Calu3 (cell line): ENCODE measurements around the gene SMPX. TPM values are rescaled to one million over a fixed set of nuclear protein-coding genes. Genes with fewer than 3 reads are reported as not detected.

Experiments used
- BruUV-seq: library from RNA; stranded (reverse); fragments of 400-500 nt; replicated peaks from 2 replicates; lab custom pipeline; 2021; lab: Mats Ljungman, UMichigan
- CTCF ChIA-PET: fragments of 300-600 bp; sonication (Branson Sonifier 250); formaldehyde crosslinking; loops from one replicate; lab custom pipeline; 2022; ENCODE audit warnings: antibody characterized with exemption; lab: Charles Lee
- DNase-seq: peaks from one replicate; pipeline ENCODE4 v3.0.0; 2022
- H3K27ac Mint-ChIP-seq: one replicate; pipeline ENCODE4 v1.8.0; 2022; ENCODE audit warnings: mixed read lengths; ENCODE audit not compliant: unreplicated experiment
- H3K27me3 Mint-ChIP-seq: one replicate; pipeline ENCODE4 v1.8.0; 2022; ENCODE audit warnings: mixed read lengths; ENCODE audit not compliant: unreplicated experiment
- H3K36me3 Mint-ChIP-seq: one replicate; pipeline ENCODE4 v1.8.0; 2022; ENCODE audit warnings: mild to moderate bottlenecking, moderate library complexity, mixed read lengths; ENCODE audit not compliant: insufficient read depth, unreplicated experiment
- H3K4me1 Mint-ChIP-seq: one replicate; pipeline ENCODE4 v1.8.0; 2022; ENCODE audit warnings: mild to moderate bottlenecking, low read depth, mixed read lengths; ENCODE audit not compliant: unreplicated experiment
- H3K4me3 Mint-ChIP-seq: one replicate; pipeline ENCODE4 v1.8.0; 2022; ENCODE audit warnings: mild to moderate bottlenecking, low read depth, moderate library complexity, mixed read lengths; ENCODE audit not compliant: unreplicated experiment
- H3K9me3 Mint-ChIP-seq: one replicate; pipeline ENCODE4 v1.8.0; 2022; ENCODE audit warnings: low read depth, mixed read lengths; ENCODE audit not compliant: unreplicated experiment
- intact Hi-C: fragments of 100-400 bp; cut with micrococcal nuclease; formaldehyde crosslinking; loops from one replicate; pipeline ENCODE4 v1.10.0; 2022; ENCODE audit not compliant: unreplicated experiment
- total RNA-seq: library from RNA; stranded (reverse); gene quantifications from 2 replicates; pipeline ENCODE4 v1.2.3, GENCODE V29; 2022
- TF ChIP-seq, protein P1 (sequence below): fragments of 200-600 bp; IDR thresholded peaks from one replicate; pipeline ENCODE4 v1.8.0; 2022; ENCODE audit warnings: antibody characterized with exemption; ENCODE audit not compliant: unreplicated experiment

Gene SMPX
- total RNA-seq, 1 experiment from 2014 or later, result not detected

DNA sequence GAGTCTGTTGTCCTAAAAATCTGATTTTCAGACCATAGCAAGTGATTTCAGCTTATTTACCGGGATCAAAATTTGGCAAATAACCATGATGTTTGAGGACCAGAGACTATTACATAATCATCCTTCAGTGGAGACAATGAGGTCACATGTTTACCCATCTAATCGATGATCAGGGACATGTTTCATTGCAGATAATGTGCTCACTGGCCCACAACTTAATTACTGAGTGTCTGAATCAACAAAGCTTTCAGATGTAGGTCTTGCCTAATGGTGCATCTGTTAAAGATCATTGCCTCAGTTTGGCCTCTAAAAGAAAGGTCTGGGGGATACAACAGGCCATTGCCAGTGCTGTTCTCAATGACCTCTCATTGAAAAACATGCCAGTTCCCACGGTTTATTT is 56.9 kb downstream of the SMPX start:
- no peak overlapping the region for H3K27ac Mint-ChIP-seq
- H3K4me1 Mint-ChIP-seq, result no peaks in the 10 kb centered on the region
- no peaks in the 10 kb centered on the region for H3K27me3 Mint-ChIP-seq
- DNase-seq, result no peak
- TF ChIP-seq, protein P1, sequence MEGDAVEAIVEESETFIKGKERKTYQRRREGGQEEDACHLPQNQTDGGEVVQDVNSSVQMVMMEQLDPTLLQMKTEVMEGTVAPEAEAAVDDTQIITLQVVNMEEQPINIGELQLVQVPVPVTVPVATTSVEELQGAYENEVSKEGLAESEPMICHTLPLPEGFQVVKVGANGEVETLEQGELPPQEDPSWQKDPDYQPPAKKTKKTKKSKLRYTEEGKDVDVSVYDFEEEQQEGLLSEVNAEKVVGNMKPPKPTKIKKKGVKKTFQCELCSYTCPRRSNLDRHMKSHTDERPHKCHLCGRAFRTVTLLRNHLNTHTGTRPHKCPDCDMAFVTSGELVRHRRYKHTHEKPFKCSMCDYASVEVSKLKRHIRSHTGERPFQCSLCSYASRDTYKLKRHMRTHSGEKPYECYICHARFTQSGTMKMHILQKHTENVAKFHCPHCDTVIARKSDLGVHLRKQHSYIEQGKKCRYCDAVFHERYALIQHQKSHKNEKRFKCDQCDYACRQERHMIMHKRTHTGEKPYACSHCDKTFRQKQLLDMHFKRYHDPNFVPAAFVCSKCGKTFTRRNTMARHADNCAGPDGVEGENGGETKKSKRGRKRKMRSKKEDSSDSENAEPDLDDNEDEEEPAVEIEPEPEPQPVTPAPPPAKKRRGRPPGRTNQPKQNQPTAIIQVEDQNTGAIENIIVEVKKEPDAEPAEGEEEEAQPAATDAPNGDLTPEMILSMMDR, result no peak
- no peak overlapping the region for H3K4me3 Mint-ChIP-seq
- no TSS peak for BruUV-seq
- intact Hi-C loops, result no loop called here
- no peaks in the 10 kb centered on the region for H3K9me3 Mint-ChIP-seq
- no peaks in the 10 kb centered on the region for H3K36me3 Mint-ChIP-seq
- CTCF ChIA-PET, result no interaction called here

DNA sequence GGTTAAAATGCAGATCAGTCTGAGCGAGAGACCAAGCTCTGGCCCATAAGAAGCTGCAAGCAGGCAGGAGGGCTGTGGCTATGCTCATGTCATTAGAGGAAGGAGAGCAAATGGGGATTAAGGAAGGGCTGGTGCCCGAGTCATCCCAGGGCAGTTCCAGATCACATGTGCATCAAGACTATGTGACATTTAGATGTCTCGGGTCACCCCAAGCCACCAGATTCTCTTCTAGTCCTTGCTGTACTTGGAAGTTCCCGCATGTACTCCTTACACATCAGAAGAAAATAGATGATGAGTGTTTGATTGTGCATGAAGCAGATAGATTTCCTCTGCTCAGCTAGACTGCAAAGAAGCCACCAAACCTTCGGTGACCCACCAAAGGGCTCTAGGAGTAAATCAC is 57.6 kb downstream of the SMPX start:
- TF ChIP-seq, protein P1, result no peak
- no TSS peak for BruUV-seq
- CTCF ChIA-PET, result no interaction called here
- H3K4me1 Mint-ChIP-seq, result no peaks in the 10 kb centered on the region
- no peak for DNase-seq
- intact Hi-C loops, result no loop called here
- H3K27me3 Mint-ChIP-seq, result no peaks in the 10 kb centered on the region
- H3K36me3 Mint-ChIP-seq, result no peaks in the 10 kb centered on the region
- no peak overlapping the region for H3K27ac Mint-ChIP-seq
- no peaks in the 10 kb centered on the region for H3K9me3 Mint-ChIP-seq
- no peak overlapping the region for H3K4me3 Mint-ChIP-seq

DNA sequence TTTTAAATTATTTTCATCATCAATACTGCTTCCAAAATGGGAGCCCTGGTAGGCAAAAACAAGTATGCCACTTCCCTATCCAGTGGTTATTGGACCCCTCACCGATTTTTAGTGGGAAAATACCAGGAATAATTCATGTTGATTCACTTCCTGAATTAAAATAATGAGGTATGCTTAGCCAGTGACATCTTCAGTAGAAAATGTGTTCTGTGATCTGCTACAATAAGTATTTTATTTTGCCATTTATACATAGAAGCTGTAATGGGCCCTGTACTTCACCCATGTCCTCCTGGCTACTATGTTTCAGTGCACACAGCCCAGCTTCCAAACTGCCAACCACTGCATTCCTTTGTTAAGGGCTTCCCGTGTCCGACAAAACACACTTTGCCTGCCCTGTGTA is 58.8 kb downstream of the SMPX start:
- no peaks in the 10 kb centered on the region for H3K27me3 Mint-ChIP-seq
- intact Hi-C loops, result no loop called here
- BruUV-seq, result no TSS peak

DNA sequence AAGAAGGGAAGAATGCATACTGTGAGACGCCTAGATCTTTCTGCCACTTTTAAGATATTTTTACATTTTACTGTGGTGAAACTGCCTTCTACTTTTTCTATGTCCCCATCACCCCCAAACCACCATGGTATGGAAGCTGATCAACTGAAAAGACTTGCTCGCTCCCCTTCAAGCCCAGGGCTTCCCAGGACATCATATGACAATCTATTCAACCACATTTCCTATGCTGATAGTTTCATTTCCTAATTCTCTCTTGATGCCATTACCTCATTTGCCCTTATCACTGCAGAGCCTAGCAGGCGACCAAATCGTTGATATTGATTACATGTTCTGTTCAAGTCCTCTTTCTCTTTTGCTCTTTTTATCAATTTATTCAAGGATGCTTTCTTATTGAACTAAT is 59.6 kb downstream of the SMPX start:
- no peaks in the 10 kb centered on the region for H3K9me3 Mint-ChIP-seq
- no TSS peak for BruUV-seq
- H3K36me3 Mint-ChIP-seq, result no peaks in the 10 kb centered on the region
- no peak overlapping the region for H3K27ac Mint-ChIP-seq
- TF ChIP-seq, protein P1, result no peak
- H3K4me1 Mint-ChIP-seq, result no peaks in the 10 kb centered on the region
- intact Hi-C loops, result no loop called here
- no peak for DNase-seq
- H3K4me3 Mint-ChIP-seq, result no peak overlapping the region
- CTCF ChIA-PET, result no interaction called here
- H3K27me3 Mint-ChIP-seq, result no peaks in the 10 kb centered on the region

More for the DNA sequence above, 58.8 kb downstream of the SMPX start:
- Mint-ChIP-seq H3K36me3 (no peaks in the 10 kb centered on the region), H3K4me3 (no peak overlapping the region), H3K27ac (no peak overlapping the region), H3K4me1 (no peaks in the 10 kb centered on the region), H3K9me3 (no peaks in the 10 kb centered on the region)
- TF ChIP-seq, protein P1, result no peak
- CTCF ChIA-PET, result no interaction called here
- DNase-seq, result no peak
